Measurements from ENCODE around the gene DHRS2. TPM values are rescaled to one million over a fixed set of nuclear protein-coding genes. Genes with fewer than 3 reads are reported as not detected.

The DHRS2 gene
- total and polyA plus RNA-seq, 2 of the 13 experiments (the other 11 are each of a cell fraction or from before 2014, with no cell fraction given) = 1,621 to 3,021 TPM

DNA sequence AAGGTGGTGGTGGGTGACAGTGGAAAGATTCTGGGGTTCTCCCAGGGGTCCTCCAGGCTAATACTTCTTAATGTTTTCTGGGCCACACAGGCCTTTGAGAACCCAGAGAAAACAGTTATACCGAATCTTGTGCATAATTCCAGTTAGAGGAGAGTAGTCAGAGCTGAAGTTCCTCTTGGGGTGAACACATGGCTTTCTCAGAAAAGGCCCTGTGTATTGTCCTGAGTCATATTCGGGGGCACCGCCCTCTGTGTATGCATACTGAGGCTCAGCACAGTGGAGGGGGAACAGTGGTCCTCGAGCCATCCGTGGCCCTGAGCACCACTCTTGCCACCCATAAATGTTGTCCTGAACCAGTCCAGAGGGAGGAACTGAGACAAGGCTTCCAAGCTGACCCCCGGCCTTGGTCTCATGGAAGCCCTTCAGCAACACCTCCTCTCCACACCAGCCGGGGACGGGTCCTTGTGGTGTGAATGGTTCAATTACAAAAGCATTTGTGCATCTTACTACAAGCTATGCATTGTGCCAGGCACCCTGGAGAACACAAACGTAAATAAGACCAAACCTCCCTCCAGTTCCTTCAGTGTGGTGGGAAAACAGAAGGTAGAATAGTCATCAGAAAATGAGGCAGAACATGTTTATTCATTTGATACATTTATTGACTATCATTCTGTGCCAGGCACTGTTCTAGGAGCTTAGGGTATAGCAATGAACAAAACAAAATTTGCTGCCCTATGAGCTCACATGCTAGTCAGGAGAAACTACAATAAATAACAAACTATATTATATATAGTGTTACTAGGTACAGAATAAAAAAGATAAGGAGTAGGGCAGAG lies 9.9 kb downstream of the DHRS2 start (continued):
- TF ChIP-seq RAD21 (CRISPR knock-in tag; IDR thresholded peaks at IDR 0.05) (peak; percentile 30), SAFB2 (CRISPR knock-in tag; IDR thresholded peaks at IDR 0.05; ENCODE audit: borderline replicate concordance, low read depth) (no peak), PHF20 (CRISPR knock-in tag; IDR thresholded peaks at IDR 0.05) (no peak), ZNF264 (CRISPR knock-in tag; IDR thresholded peaks at IDR 0.05) (no peak), ZNF616 (CRISPR knock-in tag; IDR thresholded peaks at IDR 0.05; ENCODE audit: low read depth) (no peak), MTA3 (CRISPR knock-in tag; IDR thresholded peaks at IDR 0.05) (0 out of 2 replicates have a peak, but pooled peaks have one; percentile 46), ZNF557 (CRISPR knock-in tag; IDR thresholded peaks at IDR 0.05) (no peak), FOSL1 (CRISPR knock-in tag; IDR thresholded peaks at IDR 0.05; ENCODE audit: borderline replicate concordance) (0 out of 2 replicates have a peak, but pooled peaks have one; percentile 22), ZNF563 (CRISPR knock-in tag; IDR thresholded peaks at IDR 0.05) (no peak), DMAP1 (CRISPR knock-in tag; IDR thresholded peaks at IDR 0.05) (no peak), ZNF75D (CRISPR knock-in tag; IDR thresholded peaks at IDR 0.05; ENCODE audit: borderline replicate concordance) (0 out of 2 replicates have a peak, but pooled peaks have one; percentile 9), ZFP82 (CRISPR knock-in tag; IDR thresholded peaks at IDR 0.05; ENCODE audit: borderline replicate concordance) (no peak), KDM4B (CRISPR knock-in tag; IDR thresholded peaks at IDR 0.05) (peak; percentile 55; the same call in 1 of the 2 replicates), GTF2F1 (IDR thresholded peaks at IDR 0.05; ENCODE audit: low read length) (no peak), ZNF138 (CRISPR knock-in tag; IDR thresholded peaks at IDR 0.05; ENCODE audit: low read depth) (no peak), MAFK (conservative IDR thresholded peaks at IDR 0.05 in 1 of 2, IDR thresholded peaks at IDR 0.05 in 1 of 2; ENCODE audit: low read length in 2 of 2) (no peak), NFE2 (CRISPR knock-in tag; IDR thresholded peaks at IDR 0.05) (no peak), ZSCAN9 (CRISPR knock-in tag; IDR thresholded peaks at IDR 0.05; ENCODE audit: borderline replicate concordance) (0 out of 2 replicates have a peak, but pooled peaks have one; percentile 33), HNRNPL (IDR thresholded peaks at IDR 0.05; ENCODE audit: low read depth, low read length) (peak; percentile 1; the same call in 1 of the 2 replicates)
- TF ChIP-seq, protein P1, sequence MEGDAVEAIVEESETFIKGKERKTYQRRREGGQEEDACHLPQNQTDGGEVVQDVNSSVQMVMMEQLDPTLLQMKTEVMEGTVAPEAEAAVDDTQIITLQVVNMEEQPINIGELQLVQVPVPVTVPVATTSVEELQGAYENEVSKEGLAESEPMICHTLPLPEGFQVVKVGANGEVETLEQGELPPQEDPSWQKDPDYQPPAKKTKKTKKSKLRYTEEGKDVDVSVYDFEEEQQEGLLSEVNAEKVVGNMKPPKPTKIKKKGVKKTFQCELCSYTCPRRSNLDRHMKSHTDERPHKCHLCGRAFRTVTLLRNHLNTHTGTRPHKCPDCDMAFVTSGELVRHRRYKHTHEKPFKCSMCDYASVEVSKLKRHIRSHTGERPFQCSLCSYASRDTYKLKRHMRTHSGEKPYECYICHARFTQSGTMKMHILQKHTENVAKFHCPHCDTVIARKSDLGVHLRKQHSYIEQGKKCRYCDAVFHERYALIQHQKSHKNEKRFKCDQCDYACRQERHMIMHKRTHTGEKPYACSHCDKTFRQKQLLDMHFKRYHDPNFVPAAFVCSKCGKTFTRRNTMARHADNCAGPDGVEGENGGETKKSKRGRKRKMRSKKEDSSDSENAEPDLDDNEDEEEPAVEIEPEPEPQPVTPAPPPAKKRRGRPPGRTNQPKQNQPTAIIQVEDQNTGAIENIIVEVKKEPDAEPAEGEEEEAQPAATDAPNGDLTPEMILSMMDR (CRISPR knock-in tag; IDR thresholded peaks at IDR 0.05) = no peak
- TF ChIP-seq, protein P2, sequence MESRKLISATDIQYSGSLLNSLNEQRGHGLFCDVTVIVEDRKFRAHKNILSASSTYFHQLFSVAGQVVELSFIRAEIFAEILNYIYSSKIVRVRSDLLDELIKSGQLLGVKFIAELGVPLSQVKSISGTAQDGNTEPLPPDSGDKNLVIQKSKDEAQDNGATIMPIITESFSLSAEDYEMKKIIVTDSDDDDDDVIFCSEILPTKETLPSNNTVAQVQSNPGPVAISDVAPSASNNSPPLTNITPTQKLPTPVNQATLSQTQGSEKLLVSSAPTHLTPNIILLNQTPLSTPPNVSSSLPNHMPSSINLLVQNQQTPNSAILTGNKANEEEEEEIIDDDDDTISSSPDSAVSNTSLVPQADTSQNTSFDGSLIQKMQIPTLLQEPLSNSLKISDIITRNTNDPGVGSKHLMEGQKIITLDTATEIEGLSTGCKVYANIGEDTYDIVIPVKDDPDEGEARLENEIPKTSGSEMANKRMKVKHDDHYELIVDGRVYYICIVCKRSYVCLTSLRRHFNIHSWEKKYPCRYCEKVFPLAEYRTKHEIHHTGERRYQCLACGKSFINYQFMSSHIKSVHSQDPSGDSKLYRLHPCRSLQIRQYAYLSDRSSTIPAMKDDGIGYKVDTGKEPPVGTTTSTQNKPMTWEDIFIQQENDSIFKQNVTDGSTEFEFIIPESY (CRISPR knock-in tag; IDR thresholded peaks at IDR 0.05) = no peak
- TF ChIP-seq, protein P3, sequence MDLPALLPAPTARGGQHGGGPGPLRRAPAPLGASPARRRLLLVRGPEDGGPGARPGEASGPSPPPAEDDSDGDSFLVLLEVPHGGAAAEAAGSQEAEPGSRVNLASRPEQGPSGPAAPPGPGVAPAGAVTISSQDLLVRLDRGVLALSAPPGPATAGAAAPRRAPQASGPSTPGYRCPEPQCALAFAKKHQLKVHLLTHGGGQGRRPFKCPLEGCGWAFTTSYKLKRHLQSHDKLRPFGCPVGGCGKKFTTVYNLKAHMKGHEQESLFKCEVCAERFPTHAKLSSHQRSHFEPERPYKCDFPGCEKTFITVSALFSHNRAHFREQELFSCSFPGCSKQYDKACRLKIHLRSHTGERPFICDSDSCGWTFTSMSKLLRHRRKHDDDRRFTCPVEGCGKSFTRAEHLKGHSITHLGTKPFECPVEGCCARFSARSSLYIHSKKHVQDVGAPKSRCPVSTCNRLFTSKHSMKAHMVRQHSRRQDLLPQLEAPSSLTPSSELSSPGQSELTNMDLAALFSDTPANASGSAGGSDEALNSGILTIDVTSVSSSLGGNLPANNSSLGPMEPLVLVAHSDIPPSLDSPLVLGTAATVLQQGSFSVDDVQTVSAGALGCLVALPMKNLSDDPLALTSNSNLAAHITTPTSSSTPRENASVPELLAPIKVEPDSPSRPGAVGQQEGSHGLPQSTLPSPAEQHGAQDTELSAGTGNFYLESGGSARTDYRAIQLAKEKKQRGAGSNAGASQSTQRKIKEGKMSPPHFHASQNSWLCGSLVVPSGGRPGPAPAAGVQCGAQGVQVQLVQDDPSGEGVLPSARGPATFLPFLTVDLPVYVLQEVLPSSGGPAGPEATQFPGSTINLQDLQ (CRISPR knock-in tag; IDR thresholded peaks at IDR 0.05) = no peak; the same call in 1 of the 2 replicates
- TF ChIP-seq, protein P4, sequence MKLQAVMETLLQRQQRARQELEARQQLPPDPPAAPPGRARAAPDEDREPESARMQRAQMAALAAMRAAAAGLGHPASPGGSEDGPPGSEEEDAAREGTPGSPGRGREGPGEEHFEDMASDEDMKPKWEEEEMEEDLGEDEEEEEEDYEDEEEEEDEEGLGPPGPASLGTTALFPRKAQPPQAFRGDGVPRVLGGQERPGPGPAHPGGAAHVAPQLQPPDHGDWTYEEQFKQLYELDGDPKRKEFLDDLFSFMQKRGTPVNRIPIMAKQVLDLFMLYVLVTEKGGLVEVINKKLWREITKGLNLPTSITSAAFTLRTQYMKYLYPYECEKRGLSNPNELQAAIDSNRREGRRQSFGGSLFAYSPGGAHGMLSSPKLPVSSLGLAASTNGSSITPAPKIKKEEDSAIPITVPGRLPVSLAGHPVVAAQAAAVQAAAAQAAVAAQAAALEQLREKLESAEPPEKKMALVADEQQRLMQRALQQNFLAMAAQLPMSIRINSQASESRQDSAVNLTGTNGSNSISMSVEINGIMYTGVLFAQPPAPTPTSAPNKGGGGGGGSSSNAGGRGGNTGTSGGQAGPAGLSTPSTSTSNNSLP (IDR thresholded peaks at IDR 0.05; ENCODE audit: low read depth, low read length) = no peak

All from HepG2 (cell line).